Hematopoietic multipotent progenitor cell treated with erythropoietin and hydrocortisone succinate and interleukin-3 and kit ligand, for 6 days (in vitro differentiated cells): ENCODE measurements around the gene UBE4B.
A peak's percentile ranks its signal among the peaks of the same experiment; 100 is the strongest.
"Not testable (repeated sequence)": the region's sequence is repeated elsewhere in the genome, so short reads cannot be mapped to it uniquely, and the experiment has no call there.

ENCODE experiments used
- DNase-seq: peaks from one replicate; pipeline ENCODE4 v3.0.0-alpha.2; 2015

Gene UBE4B

GRCh38 chr1:10074059-10074851, 41.5 kb downstream of the UBE4B start:
- peak; percentile 83 for DNase-seq

DNA sequence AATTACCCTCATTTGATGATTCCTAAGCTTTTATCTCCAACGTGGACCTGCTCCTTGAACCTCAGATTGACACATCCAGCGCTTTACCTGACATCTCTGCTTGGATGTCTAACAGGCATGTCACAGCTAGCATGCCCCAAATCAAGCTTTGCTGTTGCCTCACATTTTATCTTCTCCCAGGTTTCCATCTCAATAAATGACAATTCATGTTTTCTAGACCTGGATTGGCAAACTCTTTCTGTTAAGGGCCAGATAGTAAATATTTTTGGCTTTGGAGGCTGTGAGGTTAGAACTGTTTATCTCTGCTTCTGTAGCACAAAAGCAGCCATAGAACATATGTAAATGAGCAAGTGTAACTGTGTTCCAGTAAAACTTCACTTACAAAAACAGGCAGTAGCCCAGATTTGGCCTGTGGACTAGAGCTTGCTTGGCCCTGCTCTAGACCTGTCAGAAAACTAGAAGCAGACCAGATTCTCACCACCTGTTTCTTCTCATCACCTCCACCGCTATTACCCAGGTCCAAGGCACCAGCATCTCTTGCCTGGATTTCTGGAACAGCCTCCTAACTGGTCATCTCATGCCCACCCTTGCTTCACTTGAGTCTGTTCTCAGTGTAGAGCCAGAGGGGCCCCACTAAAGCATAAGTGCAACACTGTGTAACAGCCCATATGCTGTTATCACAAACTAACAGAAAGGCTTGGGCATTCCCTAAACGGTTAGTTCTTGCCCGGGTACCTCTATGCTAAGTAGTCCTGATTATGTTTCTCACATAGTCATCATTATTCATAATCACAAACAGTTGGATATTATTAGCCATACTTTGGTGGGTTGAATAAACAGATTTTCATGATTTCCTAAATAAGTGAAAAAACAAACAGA, 42.3 kb downstream of the UBE4B start:
- peak; percentile 74 for DNase-seq

DNA sequence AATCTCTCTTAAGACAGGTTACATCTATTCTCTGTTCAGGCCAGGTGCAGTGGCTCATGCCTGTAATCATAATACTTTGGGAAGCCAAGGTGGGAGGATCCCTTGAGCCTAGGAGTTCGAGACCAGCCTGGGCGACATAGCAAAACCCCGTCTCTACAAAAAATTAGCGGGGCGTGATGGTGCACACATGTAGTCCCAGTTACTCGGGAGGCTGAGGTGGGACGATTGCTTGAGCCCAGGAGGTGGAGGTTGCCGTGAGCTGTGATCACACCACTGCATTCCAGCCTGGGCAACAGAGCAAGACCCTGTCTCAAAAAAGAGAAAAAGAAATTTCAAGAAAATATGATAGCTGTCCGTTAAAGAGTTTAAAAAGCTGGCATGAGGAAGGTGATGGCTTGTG, 43.0 kb downstream of the UBE4B start:
- DNase-seq: no peak

GRCh38 chr1:10078494-10078893, 45.7 kb downstream of the UBE4B start:
- no peak for DNase-seq

DNA sequence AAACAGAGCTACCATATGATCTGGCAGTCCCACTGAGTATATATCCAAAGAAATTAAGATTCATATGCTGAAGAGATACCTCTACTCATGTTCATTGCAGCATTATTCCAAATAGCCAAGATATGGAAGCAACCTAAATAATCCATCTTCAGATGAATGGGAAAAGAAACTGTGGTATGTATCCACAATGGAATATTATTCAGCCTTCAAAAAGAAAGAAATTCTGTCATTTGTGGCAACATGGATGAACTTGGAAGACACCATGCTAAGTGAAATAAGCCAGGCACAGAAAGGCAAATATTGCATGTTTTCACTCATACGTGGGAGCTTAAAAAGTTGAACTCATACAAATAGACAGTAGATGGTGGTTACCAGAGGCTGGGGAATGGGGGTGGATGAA, 47.8 kb downstream of the UBE4B start:
- no peak for DNase-seq

DNA sequence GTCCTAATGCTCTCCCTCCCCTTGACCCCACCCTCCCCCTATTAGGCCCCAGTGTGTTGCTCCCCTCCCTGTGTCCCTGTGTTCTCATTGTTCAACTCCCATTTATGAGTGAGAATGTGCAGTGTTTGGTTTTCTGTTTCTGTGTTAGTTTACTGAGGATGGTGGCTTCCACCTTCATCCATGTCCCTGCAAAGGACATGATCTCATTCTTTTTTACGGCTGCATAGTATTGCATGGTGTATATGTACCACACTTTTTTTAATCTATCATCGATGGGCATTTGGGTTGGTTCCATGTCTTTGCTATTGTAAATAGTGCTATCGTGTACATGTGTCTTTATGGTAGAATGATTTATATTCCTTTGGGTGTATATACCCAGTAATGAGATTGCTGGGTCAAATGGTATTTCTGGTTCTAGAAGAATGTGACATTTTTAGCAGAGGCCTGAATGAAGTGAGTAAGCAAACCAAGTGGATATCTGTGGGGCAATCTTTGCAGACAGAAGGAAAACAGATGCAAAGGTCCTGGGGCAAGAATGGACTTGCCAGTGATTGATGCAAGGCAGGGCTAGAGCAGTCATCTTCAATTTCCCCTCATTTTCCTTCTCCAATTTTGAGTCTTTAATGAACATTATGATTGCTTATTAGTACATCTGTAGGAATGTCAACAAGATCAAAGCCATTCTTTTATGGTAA, 50.2 kb downstream of the UBE4B start:
- no peak for DNase-seq

- DNase-seq: no peak
Measured at GRCh38 chr1:10084045-10084444, 51.3 kb downstream of the UBE4B start.

- no peak for DNase-seq
Measured at GRCh38 chr1:10085076-10085475, 52.3 kb downstream of the UBE4B start.

DNA sequence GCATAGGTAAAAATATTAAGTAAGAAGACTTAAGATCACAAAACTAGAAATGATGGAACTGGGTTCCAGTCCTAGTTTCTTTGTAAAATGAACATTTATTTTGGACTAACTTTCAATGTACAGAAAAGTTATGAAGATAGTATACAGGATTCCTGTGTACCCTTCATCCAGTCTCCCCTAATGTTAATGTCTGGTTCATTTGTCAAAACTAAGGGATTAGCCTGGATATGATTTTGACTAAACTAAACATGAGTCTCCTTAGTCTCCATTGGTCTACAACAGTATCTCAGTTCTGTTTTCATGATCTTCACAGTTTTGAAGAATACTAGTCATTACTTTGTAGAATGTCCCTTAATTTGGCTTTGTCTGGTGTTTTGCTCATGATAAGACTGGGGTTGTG, 54.5 kb downstream of the UBE4B start:
- DNase-seq: no peak

GRCh38 chr1:10101929-10102328, 69.2 kb downstream of the UBE4B start:
- DNase-seq: no peak

DNA sequence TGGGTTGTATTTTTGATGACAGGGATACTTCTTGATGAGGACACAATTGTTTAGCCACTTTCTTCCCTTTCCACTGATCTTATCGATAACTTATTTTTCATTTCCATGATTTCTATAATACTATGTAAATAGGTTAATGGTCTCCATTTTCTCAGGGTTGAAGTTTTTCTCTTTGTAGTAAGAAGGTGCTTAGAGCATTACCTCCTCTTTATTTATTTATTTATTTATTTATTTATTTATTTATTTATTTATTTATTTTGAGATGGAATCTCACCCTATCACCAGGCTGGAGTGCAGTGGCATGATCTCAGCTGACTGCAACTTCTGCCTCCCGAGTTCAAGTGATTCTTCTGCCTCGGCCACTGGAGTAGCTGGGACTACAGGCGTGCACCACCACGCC, 70.4 kb downstream of the UBE4B start:
- DNase-seq: no peak

GRCh38 chr1:10104834-10105233, 72.1 kb downstream of the UBE4B start:
- DNase-seq: no peak

DNA sequence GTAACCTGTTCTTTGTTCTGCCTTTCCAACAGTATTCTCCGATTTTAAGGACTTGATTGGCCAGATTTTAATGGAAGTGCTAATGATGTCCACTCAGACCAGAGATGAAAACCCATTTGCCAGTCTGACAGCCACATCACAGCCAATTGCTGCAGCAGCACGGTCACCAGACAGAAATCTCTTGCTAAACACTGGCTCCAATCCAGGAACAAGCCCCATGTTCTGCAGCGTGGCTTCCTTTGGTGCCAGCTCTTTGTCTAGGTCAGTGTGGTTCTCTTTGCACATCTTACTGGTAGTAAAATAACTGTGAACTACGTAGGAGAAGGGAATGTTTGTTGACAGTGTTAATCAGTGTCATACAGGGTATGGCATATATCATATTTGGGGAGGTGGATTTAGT, 72.7 kb downstream of the UBE4B start:
- DNase-seq: no peak

- DNase-seq: no peak
Measured at GRCh38 chr1:10106241-10106640, 73.5 kb downstream of the UBE4B start.

GRCh38 chr1:10106756-10107475, 74.2 kb downstream of the UBE4B start:
- no peak for DNase-seq

- not testable (repeated sequence) for DNase-seq
Measured at GRCh38 chr1:10107476-10107847, 74.7 kb downstream of the UBE4B start.

- no peak for DNase-seq
Measured at GRCh38 chr1:10108134-10108663, 75.4 kb downstream of the UBE4B start.

- DNase-seq: no peak
Measured at GRCh38 chr1:10108948-10109708, 76.4 kb downstream of the UBE4B start.

- DNase-seq: no peak
Measured at GRCh38 chr1:10113501-10113900, 80.7 kb downstream of the UBE4B start.

GRCh38 chr1:10114746-10115145, 82.0 kb downstream of the UBE4B start:
- DNase-seq: no peak

DNA sequence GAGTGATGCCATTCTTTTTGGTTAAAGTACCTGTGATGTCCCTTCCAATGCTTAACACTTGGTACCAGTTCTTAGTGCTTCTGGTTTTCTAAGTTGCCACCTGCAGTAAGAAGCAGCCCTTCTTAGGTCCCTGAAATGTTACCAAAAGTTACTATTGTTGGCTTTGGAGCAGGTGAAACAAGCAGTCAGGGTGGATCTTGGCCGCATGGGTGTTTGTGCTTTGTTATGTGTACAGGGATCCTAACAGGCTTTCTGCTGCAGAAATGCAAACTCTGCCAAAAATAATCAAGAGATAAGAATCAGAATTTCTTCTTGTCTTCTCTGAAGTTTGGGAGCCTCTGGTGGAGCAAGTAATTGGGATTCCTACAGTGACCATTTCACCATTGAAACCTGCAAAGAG, 84.4 kb downstream of the UBE4B start:
- DNase-seq: no peak

DNA sequence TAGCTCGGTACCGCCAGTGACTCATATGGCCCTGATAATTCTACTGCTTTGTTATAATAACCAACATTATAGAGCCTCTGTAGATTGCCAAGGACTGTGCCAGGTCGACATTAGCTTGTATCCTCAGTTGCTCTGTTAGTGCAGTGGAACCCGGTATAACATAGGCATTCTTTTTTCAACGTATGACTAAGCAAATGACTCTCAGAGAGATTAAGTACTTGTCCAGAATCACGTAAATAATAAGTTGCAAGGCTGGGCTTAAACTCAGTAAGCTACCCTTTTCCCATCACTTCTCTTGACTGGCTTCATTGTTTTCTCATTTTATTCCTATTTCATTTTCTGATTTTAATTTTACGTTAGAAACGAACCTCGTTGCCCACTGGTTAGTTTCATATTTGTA, 85.1 kb downstream of the UBE4B start:
- DNase-seq: no peak
